ENCODE results near the gene BRINP3. TPM values are rescaled to one million over a fixed set of nuclear protein-coding genes. Genes with fewer than 3 reads are reported as not detected.
A peak's percentile ranks its signal among the peaks of the same experiment; 100 is the strongest.

BRINP3 gene
- total RNA-seq, 1 experiment from 2014 or later = not detected

DNA sequence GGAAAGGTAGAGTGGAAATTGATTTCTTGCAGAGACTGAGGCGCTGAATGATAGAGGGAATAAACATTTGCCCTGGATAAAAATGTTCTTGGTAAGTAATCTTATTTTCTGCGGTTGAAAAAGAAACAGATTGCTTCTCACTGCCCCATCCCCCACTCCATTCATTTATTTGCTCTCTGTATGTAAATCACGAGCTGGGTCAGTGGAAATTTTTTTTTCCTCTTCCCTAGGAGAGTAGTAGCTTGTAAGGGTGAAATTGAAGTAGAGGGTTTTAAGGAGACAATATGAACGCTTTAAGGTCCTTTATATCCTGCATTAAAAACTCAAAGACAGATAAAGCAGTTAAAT is 1.4 kb upstream of the BRINP3 start:
- H3K27me3 Mint-ChIP-seq (ENCODE audit: low read depth) = peaks cover 66% of the 10 kb centered on the region
- H3K56ac ChIP-seq (ENCODE audit: insufficient read length, low read depth, low read length) = no peak overlapping the region
- H3K14ac ChIP-seq (ENCODE audit: insufficient read depth, low read length) = no peak overlapping the region
- no peaks in the 10 kb centered on the region for H3K79me1 ChIP-seq (ENCODE audit: insufficient read depth, low read depth, low read length, poor library complexity, severe bottlenecking)
- H3K36me3 Mint-ChIP-seq (ENCODE audit: insufficient read depth in 1 of 3, low read depth in 3 of 3) = no peaks in the 10 kb centered on the region
- H3K23ac ChIP-seq (ENCODE audit: insufficient read length, low read depth, low read length) = no peak overlapping the region
- H3T11ph ChIP-seq (ENCODE audit: low read length) = no peak overlapping the region
- no CpG with 5 or more reads among the region's 4 CpGs for WGBS (ENCODE audit: extremely low coverage, insufficient read length, low lambda C conversion rate)
- peaks cover 33% of the 10 kb centered on the region for H3K23me2 ChIP-seq (ENCODE audit: insufficient read length, low read depth, low read length, poor library complexity, severe bottlenecking)
- H3K9me3 ChIP-seq (ENCODE audit: control insufficient read depth, low read depth, low read length) = no peaks in the 10 kb centered on the region
- H3K27ac Mint-ChIP-seq = peak overlapping the region in 2 of 3 experiments; percentile 50 to 97; a peak in 4 of 7 replicates
- peaks cover 20% of the 10 kb centered on the region; the same call in 1 of the 2 replicates for H3K27me3 ChIP-seq (ENCODE audit: insufficient read depth, low read length)
- H2AFZ ChIP-seq (ENCODE audit: low read length) = no peak overlapping the region
- H3K9me3 Mint-ChIP-seq = no peaks in the 10 kb centered on the region
- H2BK20ac ChIP-seq (ENCODE audit: low read depth, low read length, poor library complexity, severe bottlenecking) = no peak overlapping the region
- no peaks in the 10 kb centered on the region for H3K4me1 ChIP-seq (ENCODE audit: insufficient read depth, low read length)
- DNase-seq = no peak
- H3K9ac ChIP-seq (ENCODE audit: extremely low read depth, insufficient read length, low read length) = no peak overlapping the region
- TF ChIP-seq, protein P1, sequence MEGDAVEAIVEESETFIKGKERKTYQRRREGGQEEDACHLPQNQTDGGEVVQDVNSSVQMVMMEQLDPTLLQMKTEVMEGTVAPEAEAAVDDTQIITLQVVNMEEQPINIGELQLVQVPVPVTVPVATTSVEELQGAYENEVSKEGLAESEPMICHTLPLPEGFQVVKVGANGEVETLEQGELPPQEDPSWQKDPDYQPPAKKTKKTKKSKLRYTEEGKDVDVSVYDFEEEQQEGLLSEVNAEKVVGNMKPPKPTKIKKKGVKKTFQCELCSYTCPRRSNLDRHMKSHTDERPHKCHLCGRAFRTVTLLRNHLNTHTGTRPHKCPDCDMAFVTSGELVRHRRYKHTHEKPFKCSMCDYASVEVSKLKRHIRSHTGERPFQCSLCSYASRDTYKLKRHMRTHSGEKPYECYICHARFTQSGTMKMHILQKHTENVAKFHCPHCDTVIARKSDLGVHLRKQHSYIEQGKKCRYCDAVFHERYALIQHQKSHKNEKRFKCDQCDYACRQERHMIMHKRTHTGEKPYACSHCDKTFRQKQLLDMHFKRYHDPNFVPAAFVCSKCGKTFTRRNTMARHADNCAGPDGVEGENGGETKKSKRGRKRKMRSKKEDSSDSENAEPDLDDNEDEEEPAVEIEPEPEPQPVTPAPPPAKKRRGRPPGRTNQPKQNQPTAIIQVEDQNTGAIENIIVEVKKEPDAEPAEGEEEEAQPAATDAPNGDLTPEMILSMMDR (conservative IDR thresholded peaks at IDR 0.05) = no peak
- no peak overlapping the region for H3K18ac ChIP-seq (ENCODE audit: insufficient read length, low read depth, low read length)
- H3K4ac ChIP-seq (ENCODE audit: low read depth, low read length) = no peak overlapping the region
- no peak overlapping the region for H4K8ac ChIP-seq (replicated peaks; ENCODE audit: insufficient read length, low read depth, low read length)
- no peak overlapping the region for H3K27ac ChIP-seq (ENCODE audit: insufficient read length, low read depth, low read length)
- no peak overlapping the region for H2AK5ac ChIP-seq (ENCODE audit: insufficient read length, low read length)
- no peak overlapping the region for H4K91ac ChIP-seq (ENCODE audit: insufficient read length, low read depth, low read length)
- H2BK120ac ChIP-seq (ENCODE audit: low read depth, low read length, poor library complexity, severe bottlenecking) = no peak overlapping the region
- H4K20me1 ChIP-seq (ENCODE audit: control insufficient read depth, insufficient read depth, insufficient read length) = no peaks in the 10 kb centered on the region
- H2BK5ac ChIP-seq (ENCODE audit: insufficient read length, low read length) = no peak overlapping the region
- H4K5ac ChIP-seq (ENCODE audit: insufficient read length, low read depth, low read length) = no peak overlapping the region
- H2BK12ac ChIP-seq (ENCODE audit: insufficient read length, low read depth, low read length) = no peak overlapping the region
- H3K4me1 Mint-ChIP-seq = peaks cover 45 to 46% of the 10 kb centered on the region in 2 experiments
- H3K79me2 ChIP-seq (ENCODE audit: insufficient read depth, low read length) = no peaks in the 10 kb centered on the region
- no peak overlapping the region for H2BK15ac ChIP-seq (ENCODE audit: low read depth, low read length)
- H3K4me3 Mint-ChIP-seq = peak overlapping the region; percentile 81 to 99
- H3K4me2 ChIP-seq (ENCODE audit: insufficient read depth, insufficient read length, low read length) = peak overlapping the region; percentile 95
